Stimulated activated CD4-positive, alpha-beta T cell treated with anti-CD3 and anti-CD28 coated beads, Interleukin-1b, Interleukin-23, amount 100 ng/mL, for 4 hours (primary cell): ENCODE data around the gene RTN4RL1.

ENCODE experiments used
- DNase-seq, 2 donors: peaks; one replicate each; pipeline ENCODE4 v3.0.0-alpha.2; 2020; ENCODE audit warnings: low read depth in 2 of 2

Gene RTN4RL1

GRCh38 chr17:2047590-2047989, 22.5 kb upstream of the RTN4RL1 start:
- no peak for DNase-seq

- DNase-seq, result no peak
Observed at GRCh38 chr17:2044263-2044894, 19.2 kb upstream of the RTN4RL1 start.

- DNase-seq, result no peak
Observed at GRCh38 chr17:2043785-2044184, 18.7 kb upstream of the RTN4RL1 start.

GRCh38 chr17:2042933-2043332, 17.8 kb upstream of the RTN4RL1 start:
- DNase-seq, result no peak

GRCh38 chr17:2042390-2042847, 17.3 kb upstream of the RTN4RL1 start:
- no peak for DNase-seq

GRCh38 chr17:2041561-2042389, 16.6 kb upstream of the RTN4RL1 start, which contains the start of gene OVCA2:
Gene OVCA2 (plus strand): TSS chr17:2042022. CDS start chr17:2042048, 26 bp downstream.
- DNase-seq, result peak; percentile 97 to 98

- DNase-seq, result no peak
Observed at GRCh38 chr17:2040942-2041560, 15.9 kb upstream of the RTN4RL1 start.

- no peak for DNase-seq
Observed at GRCh38 chr17:2040219-2040827, 15.2 kb upstream of the RTN4RL1 start.

GRCh38 chr17:2037155-2037554, 12.0 kb upstream of the RTN4RL1 start:
- no peak for DNase-seq

- DNase-seq, result no peak
Observed at GRCh38 chr17:2035541-2036488, 10.7 kb upstream of the RTN4RL1 start.

GRCh38 chr17:2034806-2035540, 9.8 kb upstream of the RTN4RL1 start:
- no peak for DNase-seq

- DNase-seq, result no peak
Observed at GRCh38 chr17:2034157-2034556, 9.0 kb upstream of the RTN4RL1 start.

GRCh38 chr17:2033153-2033552, 8.0 kb upstream of the RTN4RL1 start:
- no peak for DNase-seq

- no peak for DNase-seq
Observed at GRCh38 chr17:2030779-2031163, 5.6 kb upstream of the RTN4RL1 start.

GRCh38 chr17:2029911-2030778, 5.0 kb upstream of the RTN4RL1 start, which contains the start of gene DPH1:
Gene DPH1 (plus strand): TSS chr17:2030153. CDS start chr17:2030170, 17 bp downstream.
- DNase-seq, result peak; percentile 82 to 84

GRCh38 chr17:2028737-2029136, 3.6 kb upstream of the RTN4RL1 start:
- no peak for DNase-seq

- DNase-seq, result no peak
Observed at GRCh38 chr17:2028234-2028614, 3.1 kb upstream of the RTN4RL1 start.

- DNase-seq, result no peak
Observed at GRCh38 chr17:2027528-2028233, 2.5 kb upstream of the RTN4RL1 start.
